OCI-LY3 (cell line): Measurements from ENCODE around the gene PCDH12.

Source experiments
- H2AFZ ChIP-seq: fragments of 200-600, 300-600 bp; shearing (Covaris generic); 2 replicates; pipeline ENCODE4 v1.6.0; 2014; ENCODE audit warnings: antibody characterized with exemption, low read depth, low read length
- H3K27ac ChIP-seq: fragments of 200-600, 300-600 bp; sonication (generic); 2 replicates; pipeline ENCODE4 v1.5.1; 2014; ENCODE audit warnings: mild to moderate bottlenecking, low read length, moderate library complexity, mixed read lengths
- H3K27me3 ChIP-seq: fragments of 200-600, 300-600 bp; sonication (generic); 2 replicates; pipeline ENCODE4 v1.6.1; 2014; ENCODE audit warnings: low read depth, low read length, mixed read lengths
- H3K36me3 ChIP-seq: fragments of 200-600, 300-600 bp; sonication (generic); replicated peaks from 2 replicates; pipeline ENCODE3; 2014; ENCODE audit warnings: low read depth, low read length, mixed read lengths
- H3K4me1 ChIP-seq: fragments of 300-600, 200-600 bp; sonication (generic); 2 replicates; pipeline ENCODE4 v1.6.1; 2014; ENCODE audit warnings: low read length, mixed read lengths
- H3K4me2 ChIP-seq: fragments of 200-600, 300-600 bp; sonication (generic); 2 replicates; pipeline ENCODE4 v1.6.1; 2014; ENCODE audit warnings: low read length, mixed read lengths
- H3K4me3 ChIP-seq: fragments of 300-600, 200-600 bp; sonication (generic); 2 replicates; pipeline ENCODE4 v1.5.1; 2014; ENCODE audit warnings: antibody characterized with exemption, mild to moderate bottlenecking, low read length, moderate library complexity
- H3K79me2 ChIP-seq: fragments of 300-600, 200-600 bp; shearing (Covaris generic); 2 replicates; pipeline ENCODE4 v1.6.1; 2014; ENCODE audit warnings: mild to moderate bottlenecking, low read length, mixed read lengths
- H3K9ac ChIP-seq: fragments of 300-600, 200-600 bp; shearing (Covaris generic); 2 replicates; pipeline ENCODE4 v1.6.0; 2014; ENCODE audit warnings: mild to moderate bottlenecking, low read length, moderate library complexity
- H3K9me3 ChIP-seq: fragments of 200-600, 300-600 bp; shearing (Covaris generic); 2 replicates; pipeline ENCODE4 v1.6.1; 2014; ENCODE audit warnings: low read length, mixed read lengths; ENCODE audit not compliant: insufficient read depth
- H4K20me1 ChIP-seq: fragments of 200-600, 300-600 bp; sonication (generic); 2 replicates; pipeline ENCODE4 v1.6.1; 2016; ENCODE audit warnings: low read length, mixed read lengths; ENCODE audit not compliant: insufficient read depth
- CTCF ChIP-seq: fragments of 200-600, 300-600 bp; sonication (generic); IDR thresholded peaks from 2 replicates; pipeline ENCODE4 v1.5.1; 2014; ENCODE audit warnings: antibody characterized with exemption, low read length, low read depth
- EZH2phosphoT487 ChIP-seq: fragments of 200-600 bp; shearing (Covaris generic); IDR thresholded peaks from 2 replicates; pipeline ENCODE4 v1.6.1; 2018; ENCODE audit warnings: antibody characterized with exemption, mixed run types, low read depth

PCDH12 gene

GRCh38 chr5:141994511-141995136, 36.6 kb upstream of the PCDH12 start:
- TF ChIP-seq CTCF: no peak
- no peak for TF ChIP-seq EZH2phosphoT487
- Histone ChIP-seq H3K79me2 (no peaks in the 10 kb centered on the region), H3K9ac (no peak overlapping the region), H3K4me3 (no peak overlapping the region), H3K4me2 (no peak overlapping the region), H3K27ac (no peak overlapping the region), H3K4me1 (no peaks in the 10 kb centered on the region), H3K27me3 (no peaks in the 10 kb centered on the region), H3K9me3 (no peaks in the 10 kb centered on the region), H2AFZ (no peak overlapping the region), H3K36me3 (peaks cover 18% of the 10 kb centered on the region), H4K20me1 (no peaks in the 10 kb centered on the region)

GRCh38 chr5:141992349-141992963, 34.5 kb upstream of the PCDH12 start:
- Histone ChIP-seq H3K27me3 (no peaks in the 10 kb centered on the region), H3K27ac (no peak overlapping the region), H3K36me3 (peaks cover 13% of the 10 kb centered on the region), H3K4me2 (no peak overlapping the region), H3K9me3 (no peaks in the 10 kb centered on the region), H2AFZ (no peak overlapping the region), H3K4me1 (no peaks in the 10 kb centered on the region), H4K20me1 (no peaks in the 10 kb centered on the region), H3K9ac (no peak overlapping the region), H3K79me2 (no peaks in the 10 kb centered on the region), H3K4me3 (no peak overlapping the region)
- TF ChIP-seq CTCF: peak; percentile 60
- TF ChIP-seq EZH2phosphoT487: no peak

GRCh38 chr5:141989720-141990119, 31.7 kb upstream of the PCDH12 start:
- Histone ChIP-seq H3K4me1 (no peaks in the 10 kb centered on the region), H3K36me3 (peaks cover 23% of the 10 kb centered on the region), H4K20me1 (no peaks in the 10 kb centered on the region), H2AFZ (no peak overlapping the region), H3K9me3 (no peaks in the 10 kb centered on the region), H3K27ac (no peak overlapping the region), H3K9ac (no peak overlapping the region), H3K27me3 (no peaks in the 10 kb centered on the region), H3K4me3 (no peak overlapping the region), H3K4me2 (no peak overlapping the region), H3K79me2 (no peaks in the 10 kb centered on the region)
- TF ChIP-seq CTCF (no peak), EZH2phosphoT487 (no peak)

- no peak for TF ChIP-seq CTCF
- TF ChIP-seq EZH2phosphoT487: no peak
- no peak overlapping the region for H3K9ac ChIP-seq
- no peak overlapping the region for H3K27ac ChIP-seq
- H3K79me2 ChIP-seq: no peaks in the 10 kb centered on the region
- no peak overlapping the region for H3K4me3 ChIP-seq
- H2AFZ ChIP-seq: no peak overlapping the region
- H3K4me1 ChIP-seq: no peaks in the 10 kb centered on the region
- no peaks in the 10 kb centered on the region for H4K20me1 ChIP-seq
- no peaks in the 10 kb centered on the region for H3K27me3 ChIP-seq
- no peak overlapping the region for H3K4me2 ChIP-seq
- no peaks in the 10 kb centered on the region for H3K9me3 ChIP-seq
- peaks cover 16% of the 10 kb centered on the region for H3K36me3 ChIP-seq
Observed at GRCh38 chr5:141986072-141986471, 28.1 kb upstream of the PCDH12 start.
